H7 (cell line): ENCODE measurements around the gene BIVM. TPM values are rescaled to one million over a fixed set of nuclear protein-coding genes. Genes with fewer than 3 reads are reported as not detected.

Experiments
- DNase-seq: peaks from one replicate; pipeline ENCODE4 v3.0.0; 2012
- H3K27me3 ChIP-seq: 2 replicates; pipeline ENCODE4 v1.6.0; 2011; ENCODE audit warnings: mild to moderate bottlenecking, low read length; ENCODE audit not compliant: control insufficient read depth, insufficient read depth
- H3K36me3 ChIP-seq: replicated peaks from 2 replicates; pipeline ENCODE4 v1.5.1; 2011; ENCODE audit warnings: low read length; ENCODE audit not compliant: control insufficient read depth, insufficient read depth
- H3K4me3 ChIP-seq: 2 replicates; pipeline ENCODE4 v1.5.1; 2011; ENCODE audit warnings: low read depth, mild to moderate bottlenecking, control low read depth, low read length, moderate library complexity; ENCODE audit not compliant: insufficient read depth
- total RNA-seq: library from RNA; depleted of rRNA; stranded (reverse); fragments of >200 nt; shearing (Covaris generic); gene quantifications from 2 replicates; pipeline ENCODE4 v1.2.3, GENCODE V29; 2014

The BIVM gene
- total RNA-seq, 1 experiment from 2014 or later = 7.8 TPM

GRCh38 chr13:102807699-102808098, 8.8 kb downstream of the BIVM start:
- H3K36me3 ChIP-seq = no peaks in the 10 kb centered on the region

GRCh38 chr13:102812611-102813287, 13.8 kb downstream of the BIVM start:
- Histone ChIP-seq H3K27me3 (no peaks in the 10 kb centered on the region), H3K4me3 (no peak overlapping the region), H3K36me3 (no peaks in the 10 kb centered on the region)
- peak; percentile 57 for DNase-seq

More at GRCh38 chr13:102807699-102808098, 8.8 kb downstream of the BIVM start:
- no peak overlapping the region for H3K4me3 ChIP-seq
- H3K27me3 ChIP-seq = no peaks in the 10 kb centered on the region
- no peak for DNase-seq

- DNase-seq = no peak
- Histone ChIP-seq H3K36me3 (no peaks in the 10 kb centered on the region; the same call in 1 of the 2 replicates), H3K4me3 (no peak overlapping the region), H3K27me3 (no peaks in the 10 kb centered on the region)
Observed at GRCh38 chr13:102814025-102814607, 15.2 kb downstream of the BIVM start.

- Histone ChIP-seq H3K27me3 (no peaks in the 10 kb centered on the region), H3K36me3 (no peaks in the 10 kb centered on the region; the same call in 1 of the 2 replicates)
Observed at GRCh38 chr13:102814793-102815192, 15.9 kb downstream of the BIVM start.

GRCh38 chr13:102815788-102816187, 16.9 kb downstream of the BIVM start:
- H3K27me3 ChIP-seq = no peaks in the 10 kb centered on the region
- no peaks in the 10 kb centered on the region; the same call in 1 of the 2 replicates for H3K36me3 ChIP-seq
- no peak for DNase-seq
- no peak overlapping the region for H3K4me3 ChIP-seq

More at GRCh38 chr13:102814793-102815192, 15.9 kb downstream of the BIVM start:
- H3K4me3 ChIP-seq = no peak overlapping the region
- no peak for DNase-seq

- Histone ChIP-seq H3K27me3 (no peaks in the 10 kb centered on the region), H3K4me3 (no peak overlapping the region)
Observed at GRCh38 chr13:102816708-102817107, 17.8 kb downstream of the BIVM start.

GRCh38 chr13:102817241-102817640, 18.3 kb downstream of the BIVM start:
- no peak overlapping the region for H3K4me3 ChIP-seq
- DNase-seq = no peak
- H3K27me3 ChIP-seq = no peaks in the 10 kb centered on the region
- no peaks in the 10 kb centered on the region; the same call in 1 of the 2 replicates for H3K36me3 ChIP-seq

More at GRCh38 chr13:102816708-102817107, 17.8 kb downstream of the BIVM start:
- no peaks in the 10 kb centered on the region; the same call in 1 of the 2 replicates for H3K36me3 ChIP-seq
- no peak for DNase-seq

GRCh38 chr13:102817907-102818306, 19.0 kb downstream of the BIVM start:
- H3K36me3 ChIP-seq = no peaks in the 10 kb centered on the region; the same call in 1 of the 2 replicates
- no peaks in the 10 kb centered on the region for H3K27me3 ChIP-seq
- DNase-seq = no peak
- no peak overlapping the region for H3K4me3 ChIP-seq

GRCh38 chr13:102825400-102825799, 26.5 kb downstream of the BIVM start:
- no peaks in the 10 kb centered on the region; the same call in 1 of the 2 replicates for H3K36me3 ChIP-seq
- H3K4me3 ChIP-seq = no peak overlapping the region
- H3K27me3 ChIP-seq = no peaks in the 10 kb centered on the region
- DNase-seq = no peak

GRCh38 chr13:102825921-102826706, 27.2 kb downstream of the BIVM start:
- H3K27me3 ChIP-seq = no peaks in the 10 kb centered on the region
- no peaks in the 10 kb centered on the region; the same call in 1 of the 2 replicates for H3K36me3 ChIP-seq
- no peak overlapping the region for H3K4me3 ChIP-seq
- DNase-seq = peak; percentile 13

GRCh38 chr13:102830646-102831045, 31.7 kb downstream of the BIVM start:
- no peak for DNase-seq
- H3K4me3 ChIP-seq = no peak overlapping the region
- no peaks in the 10 kb centered on the region for H3K36me3 ChIP-seq
- no peaks in the 10 kb centered on the region for H3K27me3 ChIP-seq

GRCh38 chr13:102836471-102836870, 37.6 kb downstream of the BIVM start:
- no peak overlapping the region for H3K4me3 ChIP-seq
- H3K36me3 ChIP-seq = no peaks in the 10 kb centered on the region
- DNase-seq = no peak
- H3K27me3 ChIP-seq = no peaks in the 10 kb centered on the region

GRCh38 chr13:102838273-102838672, 39.4 kb downstream of the BIVM start:
- no peaks in the 10 kb centered on the region for H3K27me3 ChIP-seq
- H3K36me3 ChIP-seq = no peaks in the 10 kb centered on the region
- DNase-seq = no peak
- no peak overlapping the region for H3K4me3 ChIP-seq

- H3K36me3 ChIP-seq = no peaks in the 10 kb centered on the region
- H3K27me3 ChIP-seq = no peaks in the 10 kb centered on the region
- DNase-seq = no peak
- H3K4me3 ChIP-seq = no peak overlapping the region
Observed at GRCh38 chr13:102838982-102839381, 40.1 kb downstream of the BIVM start.
